HEK293 (cell line): ENCODE data around the gene DBNL.

Experiments used
- CTCF ChIA-PET: fragments of 350-600 bp; formaldehyde crosslinking; extraction: SDS; loops from one replicate; lab custom pipeline; 2021; ENCODE audit warnings: antibody characterized with exemption; lab: Yijun Ruan, JAX
- POLR2A ChIA-PET: fragments of 300-600 bp; formaldehyde crosslinking; extraction: SDS; loops from one replicate; lab custom pipeline; 2020; ENCODE audit warnings: antibody characterized with exemption, inconsistent platforms; lab: Yijun Ruan, JAX
- H3K27ac ChIP-seq: fragments of 200-500 bp; sonication (Bioruptor generic); 2 replicates; pipeline ENCODE4 v1.5.1; 2014; ENCODE audit warnings: low read depth, low read length, control low read depth, inconsistent platforms; ENCODE audit errors: extremely low read depth
- H3K36me3 ChIP-seq, 2 experiments: fragments of 200-500 bp in 1 of 2; sonication (Bioruptor generic) in 1 of 2; 1 replicate in 1 of 2; 2 replicates in 1 of 2; pipeline ENCODE4 v1.5.1; 2014 to 2017; ENCODE audit warnings: inconsistent platforms in 2 of 2, low read length in 2 of 2; ENCODE audit not compliant: control insufficient read depth in 2 of 2, insufficient read depth in 1 of 2
- H3K4me1 ChIP-seq: fragments of 200-500 bp; sonication (Bioruptor generic); 2 replicates; pipeline ENCODE4 v1.5.1; 2014; ENCODE audit warnings: mild to moderate bottlenecking, low read length, inconsistent platforms; ENCODE audit not compliant: control insufficient read depth, insufficient read depth
- H3K4me3 ChIP-seq: 2 replicates; pipeline ENCODE4 v1.5.1; 2011; ENCODE audit warnings: low read depth, mild to moderate bottlenecking, control low read depth, low read length, moderate library complexity
- H3K9me3 ChIP-seq: fragments of 200-500 bp; sonication (Bioruptor generic); 2 replicates; pipeline ENCODE4 v1.5.1; 2014; ENCODE audit warnings: low read depth, low read length, inconsistent platforms; ENCODE audit not compliant: control insufficient read depth, insufficient read depth
- GFI1B ChIP-seq: fragments of 450-650 bp; formaldehyde crosslinking; IDR thresholded peaks from 2 replicates; pipeline ENCODE4 v1.5.1; 2016; ENCODE audit warnings: missing biosample characterization, missing genetic modification characterization
- GLI2 ChIP-seq: fragments of 450-650 bp; formaldehyde crosslinking; IDR thresholded peaks from 2 replicates; pipeline ENCODE4; 2017; ENCODE audit warnings: missing biosample characterization, missing genetic modification characterization, low read depth, borderline replicate concordance
- IKZF3 ChIP-seq: fragments of 450-650 bp; IDR thresholded peaks from 2 replicates; pipeline ENCODE4 v1.5.0; 2018; ENCODE audit warnings: missing biosample characterization, mild to moderate bottlenecking, missing genetic modification characterization, moderate library complexity
- REPIN1 ChIP-seq: fragments of 450-650 bp; formaldehyde crosslinking; IDR thresholded peaks from 2 replicates; pipeline ENCODE4 v1.5.1; 2017; ENCODE audit warnings: missing biosample characterization, missing genetic modification characterization, low read depth
- SP3 ChIP-seq: fragments of 450-650 bp; formaldehyde crosslinking; IDR thresholded peaks from 2 replicates; pipeline ENCODE4 v1.5.1; 2016; ENCODE audit warnings: missing biosample characterization, missing genetic modification characterization
- TCF7L2 ChIP-seq: IDR thresholded peaks from 2 replicates; pipeline ENCODE4 v1.6.1; 2011; ENCODE audit warnings: low read depth, mild to moderate bottlenecking, inconsistent platforms, low read length, moderate library complexity, borderline replicate concordance
- WT1 ChIP-seq: fragments of 450-650 bp; formaldehyde crosslinking; IDR thresholded peaks from 2 replicates; pipeline ENCODE4 v1.5.1; 2016; ENCODE audit warnings: missing biosample characterization, missing genetic modification characterization
- YY1 ChIP-seq: fragments of 450-650 bp; formaldehyde crosslinking; IDR thresholded peaks from 2 replicates; pipeline ENCODE4 v1.5.1; 2018; ENCODE audit warnings: missing biosample characterization, missing genetic modification characterization
- ZBTB21 ChIP-seq: fragments of 450-650 bp; formaldehyde crosslinking; IDR thresholded peaks from 2 replicates; pipeline ENCODE4 v1.5.1; 2017; ENCODE audit warnings: missing biosample characterization, missing genetic modification characterization
- ZBTB8A ChIP-seq: fragments of 450-650 bp; formaldehyde crosslinking; IDR thresholded peaks from 2 replicates; pipeline ENCODE4 v1.5.1; 2016; ENCODE audit warnings: missing biosample characterization, missing genetic modification characterization
- ZNF10 ChIP-seq: fragments of 450-650 bp; formaldehyde crosslinking; IDR thresholded peaks from 2 replicates; pipeline ENCODE4 v1.5.1; 2017; ENCODE audit warnings: missing biosample characterization, missing genetic modification characterization
- ZNF214 ChIP-seq: fragments of 450-650 bp; formaldehyde crosslinking; IDR thresholded peaks from 2 replicates; pipeline ENCODE4 v1.5.1; 2017; ENCODE audit warnings: missing biosample characterization, mild to moderate bottlenecking, missing genetic modification characterization, borderline replicate concordance
- ZNF23 ChIP-seq: fragments of 450-650 bp; formaldehyde crosslinking; IDR thresholded peaks from 2 replicates; pipeline ENCODE4 v1.5.1; 2016; ENCODE audit warnings: missing biosample characterization, missing genetic modification characterization, borderline replicate concordance
- ZNF292 ChIP-seq: fragments of 450-650 bp; formaldehyde crosslinking; IDR thresholded peaks from 2 replicates; pipeline ENCODE4 v1.5.1; 2016; ENCODE audit warnings: low read depth, missing biosample characterization, missing genetic modification characterization, borderline replicate concordance
- ZNF302 ChIP-seq: fragments of 450-650 bp; formaldehyde crosslinking; IDR thresholded peaks from 2 replicates; pipeline ENCODE4 v1.5.1; 2016; ENCODE audit warnings: missing biosample characterization, missing genetic modification characterization, low read depth
- ZNF311 ChIP-seq: fragments of 450-650 bp; formaldehyde crosslinking; IDR thresholded peaks from 2 replicates; pipeline ENCODE4 v1.5.1; 2017; ENCODE audit warnings: missing biosample characterization, missing genetic modification characterization, borderline replicate concordance
- ZNF335 ChIP-seq: fragments of 450-650 bp; formaldehyde crosslinking; conservative IDR thresholded peaks from 2 replicates; pipeline ENCODE4 v1.5.1; 2016; ENCODE audit warnings: missing biosample characterization, missing genetic modification characterization
- ZNF433 ChIP-seq: fragments of 450-650 bp; formaldehyde crosslinking; IDR thresholded peaks from 2 replicates; pipeline ENCODE4 v1.5.1; 2016; ENCODE audit warnings: missing biosample characterization, missing genetic modification characterization, low read depth
- ZNF473 ChIP-seq: fragments of 450-650 bp; formaldehyde crosslinking; IDR thresholded peaks from 2 replicates; pipeline ENCODE4 v1.5.1; 2017; ENCODE audit warnings: missing biosample characterization, missing genetic modification characterization
- ZNF510 ChIP-seq: fragments of 450-650 bp; formaldehyde crosslinking; IDR thresholded peaks from 2 replicates; pipeline ENCODE4 v1.5.1; 2018; ENCODE audit warnings: mild to moderate bottlenecking, missing genetic modification characterization, missing biosample characterization; ENCODE audit not compliant: insufficient replicate concordance
- ZNF514 ChIP-seq: fragments of 450-650 bp; formaldehyde crosslinking; IDR thresholded peaks from 2 replicates; pipeline ENCODE4 v1.5.1; 2016; ENCODE audit warnings: missing biosample characterization, missing genetic modification characterization
- ZNF623 ChIP-seq: fragments of 450-650 bp; formaldehyde crosslinking; IDR thresholded peaks from 2 replicates; pipeline ENCODE4 v1.5.1; 2016; ENCODE audit warnings: missing biosample characterization, missing genetic modification characterization
- ZNF629 ChIP-seq: fragments of 450-650 bp; formaldehyde crosslinking; IDR thresholded peaks from 2 replicates; pipeline ENCODE4 v1.5.1; 2017; ENCODE audit warnings: missing biosample characterization, missing genetic modification characterization
- ZNF777 ChIP-seq: fragments of 450-650 bp; formaldehyde crosslinking; IDR thresholded peaks from 2 replicates; pipeline ENCODE4 v1.5.1; 2017; ENCODE audit warnings: missing biosample characterization, missing genetic modification characterization, borderline replicate concordance
- TF ChIP-seq, protein P1 (sequence below): fragments of 450-650 bp; formaldehyde crosslinking; optimal IDR thresholded peaks from 2 replicates; pipeline ENCODE3; 2016; ENCODE audit warnings: missing biosample characterization, mild to moderate bottlenecking, missing genetic modification characterization
- TF ChIP-seq, protein P2 (sequence below): fragments of 450-650 bp; formaldehyde crosslinking; IDR thresholded peaks from 2 replicates; pipeline ENCODE4 v1.5.1; 2017; ENCODE audit warnings: missing biosample characterization, missing genetic modification characterization
- TF ChIP-seq, protein P3 (sequence below): fragments of 450-650 bp; formaldehyde crosslinking; IDR thresholded peaks from 2 replicates; pipeline ENCODE4 v1.5.1; 2016; ENCODE audit warnings: missing biosample characterization, missing genetic modification characterization

DBNL gene

DNA sequence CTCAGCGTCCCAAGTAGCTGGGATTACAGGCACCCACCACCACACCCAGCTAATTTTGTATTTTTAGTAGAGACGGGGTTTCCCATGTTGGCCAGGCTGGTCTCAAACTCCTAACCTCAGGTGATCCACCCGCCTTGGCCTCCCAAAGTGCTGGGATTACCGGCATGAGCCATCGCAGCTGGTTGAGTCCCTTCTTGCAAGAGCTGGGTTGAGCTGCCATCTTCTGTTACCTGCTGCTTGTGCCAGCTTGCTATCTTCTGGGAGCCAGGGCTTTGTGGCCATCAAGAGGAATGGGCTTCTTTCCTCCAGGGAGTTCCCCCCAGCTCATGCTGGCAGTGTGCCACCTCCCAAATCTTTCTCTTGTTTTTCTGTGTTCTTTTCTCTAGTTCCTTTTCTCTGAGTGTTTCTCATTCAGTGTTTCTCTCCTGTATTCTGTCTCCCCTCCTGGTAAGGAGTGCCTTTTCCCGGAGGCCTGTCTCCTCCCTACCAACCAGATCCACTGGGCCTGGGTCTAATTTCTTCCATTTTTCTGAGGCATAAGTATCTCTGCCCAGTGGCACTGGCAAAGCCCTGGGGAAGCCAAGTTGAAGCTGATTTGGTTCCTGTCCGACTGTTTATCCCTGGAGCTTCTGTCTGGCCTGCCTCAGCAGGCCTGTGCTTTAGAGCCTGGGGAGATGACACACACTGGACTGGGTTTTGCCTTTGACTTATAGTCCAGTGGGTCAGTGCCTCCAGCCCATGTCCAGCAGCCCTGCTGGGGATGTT lies 3.7 kb downstream of the DBNL start:
- no peak overlapping the region for H3K4me3 ChIP-seq
- CTCF ChIA-PET: interaction anchor here (0.6 to 1.0 kb wide), 2 partner anchors 157 to 193 kb away, joined by 3 to 4 read pairs; no protein-coding TSS in a partner anchor
- POLR2A ChIA-PET: interaction anchor here (1.5 kb wide), 1 partner anchor 15 kb away, joined by 3 read pairs; no protein-coding TSS in a partner anchor
- no peaks in the 10 kb centered on the region for H3K9me3 ChIP-seq
- H3K27ac ChIP-seq: no peak overlapping the region
- H3K36me3 ChIP-seq: peaks cover 11 to 54% of the 10 kb centered on the region in 2 experiments; a peak in 2 of 3 replicates
- TF ChIP-seq ZNF510 (tag by site-specific recombination): no peak
- TF ChIP-seq, protein P1, sequence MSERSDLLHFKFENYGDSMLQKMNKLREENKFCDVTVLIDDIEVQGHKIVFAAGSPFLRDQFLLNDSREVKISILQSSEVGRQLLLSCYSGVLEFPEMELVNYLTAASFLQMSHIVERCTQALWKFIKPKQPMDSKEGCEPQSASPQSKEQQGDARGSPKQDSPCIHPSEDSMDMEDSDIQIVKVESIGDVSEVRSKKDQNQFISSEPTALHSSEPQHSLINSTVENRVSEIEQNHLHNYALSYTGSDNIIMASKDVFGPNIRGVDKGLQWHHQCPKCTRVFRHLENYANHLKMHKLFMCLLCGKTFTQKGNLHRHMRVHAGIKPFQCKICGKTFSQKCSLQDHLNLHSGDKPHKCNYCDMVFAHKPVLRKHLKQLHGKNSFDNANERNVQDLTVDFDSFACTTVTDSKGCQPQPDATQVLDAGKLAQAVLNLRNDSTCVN (tag by site-specific recombination): no peak
- no peak for TF ChIP-seq ZNF777 (tag by site-specific recombination)
- TF ChIP-seq, protein P2, sequence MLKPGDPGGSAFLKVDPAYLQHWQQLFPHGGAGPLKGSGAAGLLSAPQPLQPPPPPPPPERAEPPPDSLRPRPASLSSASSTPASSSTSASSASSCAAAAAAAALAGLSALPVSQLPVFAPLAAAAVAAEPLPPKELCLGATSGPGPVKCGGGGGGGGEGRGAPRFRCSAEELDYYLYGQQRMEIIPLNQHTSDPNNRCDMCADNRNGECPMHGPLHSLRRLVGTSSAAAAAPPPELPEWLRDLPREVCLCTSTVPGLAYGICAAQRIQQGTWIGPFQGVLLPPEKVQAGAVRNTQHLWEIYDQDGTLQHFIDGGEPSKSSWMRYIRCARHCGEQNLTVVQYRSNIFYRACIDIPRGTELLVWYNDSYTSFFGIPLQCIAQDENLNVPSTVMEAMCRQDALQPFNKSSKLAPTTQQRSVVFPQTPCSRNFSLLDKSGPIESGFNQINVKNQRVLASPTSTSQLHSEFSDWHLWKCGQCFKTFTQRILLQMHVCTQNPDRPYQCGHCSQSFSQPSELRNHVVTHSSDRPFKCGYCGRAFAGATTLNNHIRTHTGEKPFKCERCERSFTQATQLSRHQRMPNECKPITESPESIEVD (tag by site-specific recombination): no peak
- TF ChIP-seq ZBTB21: no peak
- no peak for TF ChIP-seq ZNF629
- TF ChIP-seq WT1 (tag by site-specific recombination): no peak
- no peak for TF ChIP-seq SP3 (tag by site-specific recombination)
- no peak for TF ChIP-seq ZNF473 (tag by site-specific recombination)
- TF ChIP-seq ZNF514: no peak
- TF ChIP-seq REPIN1: no peak
- no peak for TF ChIP-seq ZNF214 (tag by site-specific recombination)
- TF ChIP-seq ZNF10 (tag by site-specific recombination): no peak
- no peak for TF ChIP-seq GFI1B (tag by site-specific recombination)
- TF ChIP-seq, protein P3, sequence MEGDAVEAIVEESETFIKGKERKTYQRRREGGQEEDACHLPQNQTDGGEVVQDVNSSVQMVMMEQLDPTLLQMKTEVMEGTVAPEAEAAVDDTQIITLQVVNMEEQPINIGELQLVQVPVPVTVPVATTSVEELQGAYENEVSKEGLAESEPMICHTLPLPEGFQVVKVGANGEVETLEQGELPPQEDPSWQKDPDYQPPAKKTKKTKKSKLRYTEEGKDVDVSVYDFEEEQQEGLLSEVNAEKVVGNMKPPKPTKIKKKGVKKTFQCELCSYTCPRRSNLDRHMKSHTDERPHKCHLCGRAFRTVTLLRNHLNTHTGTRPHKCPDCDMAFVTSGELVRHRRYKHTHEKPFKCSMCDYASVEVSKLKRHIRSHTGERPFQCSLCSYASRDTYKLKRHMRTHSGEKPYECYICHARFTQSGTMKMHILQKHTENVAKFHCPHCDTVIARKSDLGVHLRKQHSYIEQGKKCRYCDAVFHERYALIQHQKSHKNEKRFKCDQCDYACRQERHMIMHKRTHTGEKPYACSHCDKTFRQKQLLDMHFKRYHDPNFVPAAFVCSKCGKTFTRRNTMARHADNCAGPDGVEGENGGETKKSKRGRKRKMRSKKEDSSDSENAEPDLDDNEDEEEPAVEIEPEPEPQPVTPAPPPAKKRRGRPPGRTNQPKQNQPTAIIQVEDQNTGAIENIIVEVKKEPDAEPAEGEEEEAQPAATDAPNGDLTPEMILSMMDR: no peak
- TF ChIP-seq YY1: no peak
- no peak for TF ChIP-seq ZNF23
- peaks cover 6% of the 10 kb centered on the region; the same call in 1 of the 2 replicates for H3K4me1 ChIP-seq

DNA sequence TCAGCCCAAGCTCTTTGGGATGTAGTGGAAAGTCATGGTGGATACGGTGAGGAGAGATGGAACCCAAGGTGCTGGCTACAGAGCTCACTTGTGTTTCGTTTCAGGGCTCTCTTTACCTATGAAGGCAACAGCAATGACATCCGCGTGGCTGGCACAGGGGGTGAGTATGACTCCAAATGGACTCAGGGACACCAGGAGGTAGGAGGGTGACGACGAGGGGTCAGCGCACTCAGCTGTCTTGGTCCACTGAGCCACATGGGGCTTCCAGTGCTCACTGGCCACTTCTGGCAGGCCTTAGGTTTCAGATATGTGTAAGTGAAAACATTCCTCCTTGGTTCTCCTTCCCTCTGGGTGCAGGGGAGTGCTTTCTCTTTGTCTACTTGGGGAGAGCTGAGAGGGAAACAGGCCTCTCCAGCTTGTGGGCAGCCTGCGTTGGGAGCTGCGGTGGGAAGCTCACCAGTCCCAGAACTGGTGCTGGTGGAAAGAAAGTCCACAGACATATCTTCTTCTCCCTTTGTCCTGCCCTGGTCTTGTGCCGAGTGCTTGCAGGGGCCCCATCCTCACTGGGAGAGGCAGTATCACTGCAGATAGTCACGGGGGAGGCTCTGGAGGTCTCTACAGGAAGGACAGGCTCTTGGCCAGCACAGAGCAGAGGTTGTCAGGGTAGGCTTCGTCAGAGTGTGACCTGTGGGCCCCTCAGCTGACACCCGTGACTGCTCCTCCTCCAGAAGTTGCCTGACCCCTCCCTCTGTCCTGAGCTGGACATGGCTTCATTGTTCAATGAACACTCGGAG lies 5.8 kb downstream of the DBNL start:
- Histone ChIP-seq H3K4me3 (no peak overlapping the region), H3K27ac (no peak overlapping the region), H3K36me3 (peaks cover 19 to 70% of the 10 kb centered on the region in 2 experiments), H3K4me1 (peaks cover 3% of the 10 kb centered on the region; the same call in 1 of the 2 replicates), H3K9me3 (no peaks in the 10 kb centered on the region)
- CTCF ChIA-PET: no interaction called here
- TF ChIP-seq IKZF3 (tag by site-specific recombination) (no peak), ZNF335 (tag by site-specific recombination) (no peak), ZNF510 (tag by site-specific recombination) (no peak), ZNF292 (tag by site-specific recombination) (no peak), TCF7L2 (no peak), ZNF214 (tag by site-specific recombination) (no peak), ZBTB8A (tag by site-specific recombination) (no peak), ZNF433 (tag by site-specific recombination) (no peak), GLI2 (tag by site-specific recombination) (no peak), ZNF302 (tag by site-specific recombination) (no peak), ZNF623 (no peak), ZNF311 (no peak)
- POLR2A ChIA-PET: no interaction called here
